ENCODE results near the gene OSBPL10.

DNA sequence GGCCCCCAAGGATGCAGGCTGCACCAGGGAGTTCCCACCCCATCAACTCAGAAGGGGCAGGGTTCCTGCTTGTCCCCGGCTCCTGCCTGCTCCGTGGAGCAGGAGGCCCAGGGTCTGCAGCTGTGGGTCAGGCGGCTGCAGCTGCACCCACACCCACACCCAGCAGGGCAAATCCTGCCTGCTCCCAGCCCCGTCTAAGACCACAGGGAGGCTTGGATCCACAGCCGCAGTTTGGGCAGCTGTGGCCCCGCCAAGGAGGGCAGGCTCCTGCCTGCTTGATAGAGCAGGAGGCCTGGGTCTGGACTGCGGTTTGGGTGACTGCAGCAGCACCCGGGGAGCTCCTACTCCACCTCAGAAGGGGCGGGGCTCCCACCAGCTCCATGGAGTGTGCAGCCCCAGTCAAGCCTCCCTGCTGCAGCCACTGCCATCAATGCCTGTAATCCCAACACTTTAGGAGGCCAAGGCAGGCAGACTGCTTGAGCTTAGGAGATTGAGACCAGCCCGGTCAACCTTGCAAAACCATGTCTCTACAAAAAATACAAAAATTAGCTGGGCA lies 163.6 kb downstream of the OSBPL10 start:
- TF ChIP-seq, protein P1, sequence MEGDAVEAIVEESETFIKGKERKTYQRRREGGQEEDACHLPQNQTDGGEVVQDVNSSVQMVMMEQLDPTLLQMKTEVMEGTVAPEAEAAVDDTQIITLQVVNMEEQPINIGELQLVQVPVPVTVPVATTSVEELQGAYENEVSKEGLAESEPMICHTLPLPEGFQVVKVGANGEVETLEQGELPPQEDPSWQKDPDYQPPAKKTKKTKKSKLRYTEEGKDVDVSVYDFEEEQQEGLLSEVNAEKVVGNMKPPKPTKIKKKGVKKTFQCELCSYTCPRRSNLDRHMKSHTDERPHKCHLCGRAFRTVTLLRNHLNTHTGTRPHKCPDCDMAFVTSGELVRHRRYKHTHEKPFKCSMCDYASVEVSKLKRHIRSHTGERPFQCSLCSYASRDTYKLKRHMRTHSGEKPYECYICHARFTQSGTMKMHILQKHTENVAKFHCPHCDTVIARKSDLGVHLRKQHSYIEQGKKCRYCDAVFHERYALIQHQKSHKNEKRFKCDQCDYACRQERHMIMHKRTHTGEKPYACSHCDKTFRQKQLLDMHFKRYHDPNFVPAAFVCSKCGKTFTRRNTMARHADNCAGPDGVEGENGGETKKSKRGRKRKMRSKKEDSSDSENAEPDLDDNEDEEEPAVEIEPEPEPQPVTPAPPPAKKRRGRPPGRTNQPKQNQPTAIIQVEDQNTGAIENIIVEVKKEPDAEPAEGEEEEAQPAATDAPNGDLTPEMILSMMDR (conservative IDR thresholded peaks at IDR 0.05 in 1 of 2, IDR thresholded peaks at IDR 0.05 in 1 of 2; ENCODE audit: low read depth in 1 of 2, low read length in 2 of 2) = no peak
- no peak for TF ChIP-seq EZH2 (IDR thresholded peaks at IDR 0.05; ENCODE audit: low read length, missing control alignments)

All from fibroblast of lung (primary cell).